ENCODE measurements around the gene MS4A15. TPM values are rescaled to one million over a fixed set of nuclear protein-coding genes. Genes with fewer than 3 reads are reported as not detected.

MS4A15 gene
- polyA plus RNA-seq, 1 experiment, result not detected

GRCh38 chr11:60761436-60762190 lies 4.9 kb downstream of the MS4A15 start:
- Histone ChIP-seq H3K36me3 (ENCODE audit: control insufficient read depth, insufficient read depth, low read length) (no peaks in the 10 kb centered on the region), H3K4me3 (ENCODE audit: low read depth, low read length) (no peak overlapping the region), H3K27me3 (ENCODE audit: control insufficient read depth, insufficient read depth, low read length) (peaks cover 8% of the 10 kb centered on the region)
- DNase-seq (ENCODE audit: low read depth), result no peak
- ChIA-PET POLR2A (no interaction called here), CTCF (interaction anchor here (1.1 to 2.0 kb wide), 3 partner anchors 14 to 492 kb away, joined by 3 to 12 read pairs (median 7); no protein-coding TSS in a partner anchor)
- TF ChIP-seq, protein P1, sequence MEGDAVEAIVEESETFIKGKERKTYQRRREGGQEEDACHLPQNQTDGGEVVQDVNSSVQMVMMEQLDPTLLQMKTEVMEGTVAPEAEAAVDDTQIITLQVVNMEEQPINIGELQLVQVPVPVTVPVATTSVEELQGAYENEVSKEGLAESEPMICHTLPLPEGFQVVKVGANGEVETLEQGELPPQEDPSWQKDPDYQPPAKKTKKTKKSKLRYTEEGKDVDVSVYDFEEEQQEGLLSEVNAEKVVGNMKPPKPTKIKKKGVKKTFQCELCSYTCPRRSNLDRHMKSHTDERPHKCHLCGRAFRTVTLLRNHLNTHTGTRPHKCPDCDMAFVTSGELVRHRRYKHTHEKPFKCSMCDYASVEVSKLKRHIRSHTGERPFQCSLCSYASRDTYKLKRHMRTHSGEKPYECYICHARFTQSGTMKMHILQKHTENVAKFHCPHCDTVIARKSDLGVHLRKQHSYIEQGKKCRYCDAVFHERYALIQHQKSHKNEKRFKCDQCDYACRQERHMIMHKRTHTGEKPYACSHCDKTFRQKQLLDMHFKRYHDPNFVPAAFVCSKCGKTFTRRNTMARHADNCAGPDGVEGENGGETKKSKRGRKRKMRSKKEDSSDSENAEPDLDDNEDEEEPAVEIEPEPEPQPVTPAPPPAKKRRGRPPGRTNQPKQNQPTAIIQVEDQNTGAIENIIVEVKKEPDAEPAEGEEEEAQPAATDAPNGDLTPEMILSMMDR (IDR thresholded peaks at IDR 0.05; ENCODE audit: insufficient read depth, low read depth, low read length), result no peak

DNA sequence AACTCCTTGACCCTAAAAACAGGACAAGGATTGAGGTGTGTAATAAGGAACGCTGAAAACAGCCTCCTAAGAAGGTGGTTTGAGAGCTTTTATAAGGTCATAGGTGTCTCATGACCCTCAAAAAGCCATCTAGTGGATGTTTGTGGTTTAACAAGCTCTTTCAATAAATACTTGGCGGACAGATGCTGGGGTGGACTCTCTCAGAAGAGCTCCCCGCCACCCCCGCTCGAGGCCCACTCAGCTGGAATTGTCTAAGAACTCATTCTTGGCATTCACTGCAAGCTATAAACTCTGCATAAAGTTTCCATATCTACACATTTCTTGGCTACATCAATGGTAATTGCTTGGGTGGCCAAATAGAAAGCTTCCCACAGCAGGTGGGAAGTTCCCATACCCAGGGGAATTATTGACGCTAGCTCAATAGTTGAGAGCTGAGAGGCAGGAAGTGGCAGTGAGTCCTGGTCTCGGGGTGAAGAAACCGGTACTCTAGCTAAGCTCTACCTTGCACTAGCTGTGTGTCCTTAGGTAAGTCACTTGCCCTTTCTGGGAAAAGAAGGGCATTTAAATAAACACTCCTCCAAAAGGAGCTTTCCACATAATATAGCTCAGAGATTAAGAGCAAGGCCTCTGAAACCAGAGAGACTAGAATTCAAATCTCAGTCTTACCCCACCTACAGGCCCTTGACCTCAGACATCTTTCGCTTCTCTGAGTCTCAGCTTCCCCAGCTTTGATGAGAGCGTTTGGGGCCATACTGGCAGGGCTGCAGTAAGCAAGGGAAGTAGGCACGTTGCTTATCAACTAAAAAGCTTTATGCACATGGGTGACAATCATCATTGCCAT lies 6.4 kb downstream of the MS4A15 start:
- Histone ChIP-seq H3K27me3 (ENCODE audit: control insufficient read depth, insufficient read depth, low read length) (peaks cover 8% of the 10 kb centered on the region), H3K36me3 (ENCODE audit: control insufficient read depth, insufficient read depth, low read length) (no peaks in the 10 kb centered on the region), H3K4me3 (ENCODE audit: low read depth, low read length) (no peak overlapping the region)
- ChIA-PET CTCF (interaction anchor here (0.7 to 2.0 kb wide), 9 partner anchors 9 to 138 kb away, joined by 3 to 12 read pairs (median 3); no protein-coding TSS in a partner anchor), POLR2A (no interaction called here)
- TF ChIP-seq, protein P1 (IDR thresholded peaks at IDR 0.05; ENCODE audit: insufficient read depth, low read depth, low read length), result peak; percentile 14; the same call in 1 of the 2 replicates
- DNase-seq (ENCODE audit: low read depth), result no peak

DNA sequence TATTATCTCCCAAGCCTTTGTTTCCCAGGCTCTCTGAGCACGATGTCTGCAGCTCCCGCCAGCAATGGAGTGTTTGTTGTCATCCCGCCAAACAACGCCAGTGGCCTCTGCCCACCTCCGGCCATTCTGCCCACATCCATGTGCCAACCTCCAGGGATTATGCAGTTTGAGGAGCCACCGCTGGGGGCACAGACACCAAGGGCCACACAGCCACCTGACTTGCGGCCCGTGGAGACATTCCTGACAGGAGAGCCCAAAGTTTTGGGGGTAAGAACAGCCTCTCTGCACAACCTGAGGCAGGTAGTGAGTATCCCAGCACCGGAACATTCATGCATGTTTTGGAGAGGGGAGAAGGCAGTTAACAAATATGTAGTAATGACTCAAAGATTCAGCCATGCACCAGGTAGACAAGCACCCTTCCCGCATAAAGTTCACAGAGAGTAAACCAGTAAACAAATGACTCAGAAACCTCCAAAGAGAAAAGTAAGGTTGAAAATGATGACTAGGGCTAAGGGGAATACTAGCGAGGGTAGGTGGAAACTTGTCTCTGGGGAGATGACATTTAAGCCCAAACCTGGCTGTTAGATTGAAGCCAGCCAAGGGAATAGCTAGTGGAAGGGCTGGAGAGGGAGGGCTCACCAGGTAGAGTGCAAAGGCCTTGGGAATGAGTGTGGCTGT lies 7.2 kb downstream of the MS4A15 start:
- no peak overlapping the region for H3K4me3 ChIP-seq (ENCODE audit: low read depth, low read length)
- TF ChIP-seq, protein P1 (IDR thresholded peaks at IDR 0.05; ENCODE audit: insufficient read depth, low read depth, low read length), result no peak
- no peaks in the 10 kb centered on the region for H3K36me3 ChIP-seq (ENCODE audit: control insufficient read depth, insufficient read depth, low read length)
- H3K27me3 ChIP-seq (ENCODE audit: control insufficient read depth, insufficient read depth, low read length), result peaks cover 8% of the 10 kb centered on the region
- no peak for DNase-seq (ENCODE audit: low read depth)
- ChIA-PET CTCF (interaction anchor here (0.9 to 2.0 kb wide), 6 partner anchors 8 to 141 kb away, joined by 3 to 12 read pairs (median 4); no protein-coding TSS in a partner anchor), POLR2A (no interaction called here)

- H3K27me3 ChIP-seq (ENCODE audit: control insufficient read depth, insufficient read depth, low read length), result peaks cover 7% of the 10 kb centered on the region
- no peak overlapping the region for H3K4me3 ChIP-seq (ENCODE audit: low read depth, low read length)
- CTCF ChIA-PET, result interaction anchor here (0.8 to 1.8 kb wide), 4 partner anchors 9 to 140 kb away, joined by 3 to 10 read pairs (median 4); no protein-coding TSS in a partner anchor
- no peaks in the 10 kb centered on the region for H3K36me3 ChIP-seq (ENCODE audit: control insufficient read depth, insufficient read depth, low read length)
- POLR2A ChIA-PET, result no interaction called here
- TF ChIP-seq, protein P1 (IDR thresholded peaks at IDR 0.05; ENCODE audit: insufficient read depth, low read depth, low read length), result no peak
- DNase-seq (ENCODE audit: low read depth), result no peak
Measured at GRCh38 chr11:60764879-60765278, 8.2 kb downstream of the MS4A15 start.

All from BJ (cell line).